GM21423 (cell line): ENCODE data around the gene RAPGEF5.

Experiments used
- ATAC-seq: cut with Tn5 transposase; IDR thresholded peaks from one replicate; pipeline ENCODE4 v1.9.1; 2021; ENCODE audit warnings: mild to moderate bottlenecking, moderate library complexity; ENCODE audit not compliant: unreplicated experiment

Gene RAPGEF5, protein sequence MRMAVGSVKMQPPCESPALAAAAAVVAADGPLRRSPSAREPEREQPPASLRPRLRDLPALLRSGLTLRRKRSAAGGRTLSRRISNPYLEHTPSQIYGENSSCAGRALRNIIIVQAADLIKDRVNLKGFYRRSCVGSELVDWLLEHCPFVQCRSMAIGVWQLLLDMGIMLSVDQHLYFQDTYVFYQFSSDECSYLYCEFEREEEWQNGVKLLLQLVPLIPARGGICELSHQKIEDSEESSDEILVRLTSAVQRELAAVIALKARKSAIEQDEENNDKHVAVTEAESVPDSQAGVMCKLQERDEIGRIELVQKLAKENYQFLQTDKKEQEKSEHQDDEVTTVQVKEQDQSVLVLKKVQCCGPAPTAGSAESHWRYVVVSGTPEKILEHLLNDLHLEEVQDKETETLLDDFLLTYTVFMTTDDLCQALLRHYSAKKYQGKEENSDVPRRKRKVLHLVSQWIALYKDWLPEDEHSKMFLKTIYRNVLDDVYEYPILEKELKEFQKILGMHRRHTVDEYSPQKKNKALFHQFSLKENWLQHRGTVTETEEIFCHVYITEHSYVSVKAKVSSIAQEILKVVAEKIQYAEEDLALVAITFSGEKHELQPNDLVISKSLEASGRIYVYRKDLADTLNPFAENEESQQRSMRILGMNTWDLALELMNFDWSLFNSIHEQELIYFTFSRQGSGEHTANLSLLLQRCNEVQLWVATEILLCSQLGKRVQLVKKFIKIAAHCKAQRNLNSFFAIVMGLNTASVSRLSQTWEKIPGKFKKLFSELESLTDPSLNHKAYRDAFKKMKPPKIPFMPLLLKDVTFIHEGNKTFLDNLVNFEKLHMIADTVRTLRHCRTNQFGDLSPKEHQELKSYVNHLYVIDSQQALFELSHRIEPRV

GRCh38 chr7:22356701-22357310, at the start of gene RAPGEF5:
Gene RAPGEF5 (minus strand): TSS chr7:22357154. CDS start chr7:22357060, 94 bp downstream.
- peak; percentile 68 for ATAC-seq

GRCh38 chr7:22406715-22407114, 49.8 kb upstream of the RAPGEF5 start:
- ATAC-seq = no peak

GRCh38 chr7:22404421-22405023, 47.6 kb upstream of the RAPGEF5 start:
- no peak for ATAC-seq

GRCh38 chr7:22403344-22403743, 46.4 kb upstream of the RAPGEF5 start:
- ATAC-seq = no peak

- ATAC-seq = no peak
These were observed 45.3 kb upstream of the RAPGEF5 start for GRCh38 chr7:22402250-22402649.

DNA sequence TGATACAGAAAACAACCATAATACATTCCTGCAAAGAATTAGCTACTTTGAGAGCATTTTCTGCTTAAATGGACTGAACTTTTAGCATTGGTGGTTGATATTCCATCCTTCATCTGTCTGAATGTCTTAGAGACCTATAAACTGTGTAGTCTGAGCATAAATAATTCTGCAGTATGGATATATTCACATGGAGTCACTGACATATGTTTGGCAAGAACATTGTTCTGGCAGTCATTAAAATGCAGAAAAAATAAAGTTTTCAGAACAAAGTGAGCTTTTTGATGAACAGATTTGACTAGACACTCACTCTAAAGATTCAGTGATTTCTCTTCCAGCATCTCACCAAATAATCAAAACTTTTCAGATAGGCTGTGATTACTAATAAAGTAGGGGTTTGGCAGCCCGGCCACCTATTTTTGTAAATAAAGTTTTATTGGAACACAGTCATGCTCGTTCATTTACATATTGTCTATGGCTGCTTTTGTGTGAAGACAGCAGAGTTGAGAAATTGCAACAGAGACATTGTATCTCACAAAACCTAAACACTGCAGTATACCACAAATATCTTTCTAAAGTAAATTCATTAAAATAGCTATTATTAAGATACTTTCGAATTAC, 44.1 kb upstream of the RAPGEF5 start:
- ATAC-seq = no peak

- ATAC-seq = no peak
These were observed 43.3 kb upstream of the RAPGEF5 start for GRCh38 chr7:22400150-22400814.

DNA sequence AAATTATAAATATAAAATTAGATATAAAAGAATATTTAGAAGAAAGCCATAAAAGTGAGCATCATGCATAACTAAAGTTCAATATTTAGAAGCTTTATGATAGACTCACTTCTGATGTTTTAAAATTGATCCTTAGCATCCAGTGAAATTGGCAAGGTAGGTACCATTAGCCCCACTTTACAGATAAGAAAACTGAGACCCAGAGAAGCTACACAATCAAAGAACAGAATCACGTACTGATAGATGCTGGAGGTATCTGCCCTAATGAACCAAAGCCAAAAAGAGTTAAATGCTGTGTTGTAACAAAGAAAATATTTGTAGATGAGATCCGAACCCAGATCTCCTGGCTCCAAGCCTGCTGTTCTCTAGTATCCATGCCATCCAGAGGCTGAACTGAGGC, 42.6 kb upstream of the RAPGEF5 start:
- ATAC-seq = no peak

DNA sequence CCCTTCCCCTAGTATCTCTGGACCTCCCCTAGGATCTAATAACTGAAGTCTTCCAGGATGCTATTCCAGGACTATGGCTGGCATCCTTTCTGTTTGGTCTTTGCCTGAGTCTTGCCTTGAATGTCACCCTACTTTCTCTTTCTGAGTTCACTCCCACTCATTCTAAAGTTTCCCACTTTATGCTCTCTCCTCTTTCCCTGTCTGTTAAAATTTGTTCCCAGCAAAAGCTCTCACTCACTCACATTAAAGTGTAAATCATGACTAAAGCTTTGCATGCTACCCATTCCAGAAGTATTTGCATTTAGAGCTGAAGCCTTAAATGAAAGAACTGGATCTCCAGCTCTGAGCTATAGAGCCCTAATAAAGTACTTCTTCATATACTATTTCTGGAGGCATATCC, 42.1 kb upstream of the RAPGEF5 start:
- ATAC-seq = no peak

GRCh38 chr7:22397981-22398380, 41.0 kb upstream of the RAPGEF5 start:
- no peak for ATAC-seq

- no peak for ATAC-seq
These were observed 38.3 kb upstream of the RAPGEF5 start for GRCh38 chr7:22395222-22395621.

DNA sequence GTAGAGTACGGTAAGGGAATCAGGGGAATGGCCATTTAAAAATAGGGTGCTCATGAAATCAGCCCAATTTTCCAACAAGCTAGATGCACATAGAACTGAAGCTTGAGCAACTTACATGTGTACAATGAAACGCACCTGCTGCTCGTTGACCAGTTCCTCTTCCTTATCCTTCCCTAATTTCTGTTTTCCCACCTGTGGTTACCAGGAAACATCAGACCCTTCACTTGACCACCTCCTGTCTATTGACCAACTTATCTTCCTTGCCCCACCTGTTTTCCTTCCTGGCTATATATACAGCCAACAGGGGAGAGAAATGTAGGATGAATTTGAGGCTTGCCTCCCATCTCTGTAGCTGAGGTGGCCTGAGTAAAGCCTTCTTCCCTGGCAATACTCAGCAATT, 37.8 kb upstream of the RAPGEF5 start:
- ATAC-seq = no peak

DNA sequence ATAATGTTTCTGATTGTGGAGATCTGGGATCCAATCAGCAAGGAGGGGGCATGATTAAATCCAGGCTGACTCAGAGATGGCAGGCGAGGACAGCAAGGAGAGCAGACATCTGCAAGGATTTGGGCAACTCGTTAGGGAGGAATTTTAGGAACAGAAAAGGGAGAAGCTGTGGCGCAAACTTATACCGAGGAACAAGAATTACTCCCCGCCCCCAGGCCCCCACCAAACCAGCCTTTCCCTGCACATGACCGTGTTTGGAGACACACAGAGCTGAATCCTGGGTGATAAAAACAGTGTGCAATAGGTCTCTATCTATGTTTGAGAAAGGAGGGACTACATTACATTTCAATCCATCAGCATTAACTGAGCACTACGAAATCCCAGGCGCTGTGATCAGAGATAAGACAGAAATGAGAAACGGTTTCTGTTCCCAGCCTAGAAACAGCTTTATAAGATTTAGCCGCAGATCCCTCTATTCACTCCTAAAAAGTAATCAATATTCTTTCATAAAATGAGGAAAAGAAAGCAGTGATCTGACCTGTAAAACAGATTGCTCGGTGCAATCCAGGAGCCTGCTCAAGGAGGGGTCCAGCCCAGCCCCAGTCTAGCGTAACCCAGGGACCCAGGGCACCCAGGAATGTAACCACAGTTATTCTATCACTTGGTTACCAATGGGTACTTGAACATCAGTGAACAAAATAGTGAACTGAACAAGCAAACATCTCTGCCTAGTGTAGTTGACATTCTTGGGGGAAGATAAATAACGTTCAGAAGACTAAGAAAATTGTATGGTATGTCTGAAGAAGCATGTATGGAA, 37.2 kb upstream of the RAPGEF5 start:
- ATAC-seq = no peak

DNA sequence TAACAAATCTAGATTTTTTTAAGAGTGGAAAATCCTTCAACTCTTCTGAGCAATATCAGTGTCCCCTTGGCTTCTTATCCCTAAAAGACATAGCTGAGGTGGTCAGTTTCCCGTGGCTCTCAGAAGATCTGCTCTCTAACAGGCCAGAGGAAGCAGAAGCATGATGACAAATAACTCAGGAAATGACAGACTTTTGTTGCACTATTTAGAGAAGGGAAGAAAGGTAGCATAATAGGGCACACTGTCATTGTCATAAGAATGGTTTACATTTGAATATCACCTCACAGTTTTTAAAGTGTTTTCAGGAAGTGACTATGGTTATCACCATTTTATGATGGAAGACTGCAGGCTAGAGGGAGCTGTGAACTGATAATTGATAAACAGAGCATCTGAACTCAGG, 33.6 kb upstream of the RAPGEF5 start:
- ATAC-seq = no peak

DNA sequence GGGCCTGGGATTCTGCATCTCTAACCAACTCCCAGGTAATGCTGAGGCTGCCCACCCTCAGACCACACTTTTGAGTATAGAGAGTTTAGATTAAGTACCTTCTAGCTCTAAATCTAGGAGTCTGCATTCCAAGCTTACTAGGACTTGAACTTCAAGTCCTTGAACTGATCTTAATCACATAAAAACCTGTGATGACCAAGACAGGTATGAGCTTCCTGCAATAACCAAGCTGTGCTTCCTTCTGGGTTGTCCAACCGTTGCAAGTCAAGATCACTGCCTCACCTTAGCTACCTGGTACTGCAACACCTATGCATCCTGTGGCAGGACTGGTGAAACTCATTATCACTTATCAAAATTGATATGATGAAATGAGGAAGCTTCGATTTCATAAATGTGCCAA, 32.9 kb upstream of the RAPGEF5 start:
- ATAC-seq = no peak

- no peak for ATAC-seq
These were observed 30.6 kb upstream of the RAPGEF5 start for GRCh38 chr7:22387583-22387982.

DNA sequence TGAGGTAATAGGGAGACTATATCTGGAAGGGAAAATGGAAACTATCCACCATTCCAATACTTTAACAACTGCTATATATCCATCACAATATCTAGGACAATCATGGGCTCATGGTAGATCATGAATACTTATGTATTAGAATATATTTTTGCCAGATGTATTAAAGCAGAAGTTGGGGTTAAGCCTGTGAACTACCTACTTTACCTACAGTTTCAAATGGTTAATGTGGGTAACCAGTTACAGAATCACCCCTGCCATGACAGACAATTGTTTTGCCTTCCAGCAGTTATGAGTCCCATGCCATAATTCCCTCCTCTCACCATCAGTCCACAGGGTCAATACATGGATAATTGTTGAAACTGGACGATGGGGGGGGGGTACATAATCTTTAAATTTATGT, 29.9 kb upstream of the RAPGEF5 start:
- ATAC-seq = peak; percentile 74

DNA sequence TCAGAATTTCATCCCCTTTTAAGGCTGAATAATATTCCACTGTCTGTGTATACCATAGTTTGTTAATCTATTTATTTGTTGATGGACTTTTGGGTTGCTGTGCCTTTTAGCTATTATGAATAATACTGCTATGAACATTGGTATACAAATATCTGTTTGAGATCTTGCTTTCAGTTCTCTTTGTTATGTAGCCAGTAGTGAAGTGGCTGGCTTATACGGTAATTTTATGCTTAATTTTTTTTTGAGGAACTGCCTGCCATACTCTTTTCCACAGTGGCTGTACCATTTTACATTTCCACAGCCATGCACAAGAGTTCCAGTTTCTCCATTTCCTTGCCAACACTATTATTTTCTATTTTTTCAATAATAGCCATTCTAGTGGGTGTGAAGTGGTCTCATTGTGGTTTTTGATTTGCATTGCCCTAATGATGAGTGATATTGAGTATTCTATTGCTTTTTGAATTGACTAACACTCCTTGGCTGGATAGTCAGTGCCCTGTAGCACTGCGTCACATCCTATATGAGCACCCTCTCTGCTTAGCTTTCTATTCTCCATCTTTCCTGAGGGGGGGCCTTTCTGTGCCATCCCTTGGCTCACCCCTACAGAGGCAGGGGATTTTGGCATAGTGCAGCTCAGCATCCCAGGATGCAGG, 29.4 kb upstream of the RAPGEF5 start:
- peak; percentile 57 for ATAC-seq

DNA sequence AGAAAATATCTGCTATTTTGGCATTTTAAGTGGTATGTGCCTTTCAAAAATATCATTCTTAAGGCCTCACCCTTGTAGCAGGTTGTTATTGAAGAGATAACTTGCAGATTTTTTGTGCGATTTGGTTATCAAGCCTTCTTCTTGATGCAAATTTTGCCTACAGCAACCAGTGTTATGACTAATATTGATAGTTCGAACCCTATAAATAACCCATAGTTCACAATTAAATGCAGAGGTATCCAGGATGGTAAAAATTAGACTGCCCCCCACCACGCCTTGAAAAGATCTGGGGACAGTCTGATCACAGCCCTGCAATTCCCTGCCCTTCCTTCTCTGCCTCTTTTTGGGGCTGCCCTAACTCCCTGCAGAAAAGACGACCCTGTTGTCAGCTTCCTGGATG, 28.4 kb upstream of the RAPGEF5 start:
- ATAC-seq = no peak
